ENCODE results near the gene HCN3.

The HCN3 gene

GRCh38 chr1:155329980-155330598, 52.8 kb downstream of the HCN3 start:
- H3K4me3 ChIP-seq (ENCODE audit: low read depth, low read length), result no peak overlapping the region
- TF ChIP-seq CTCF (IDR thresholded peaks at IDR 0.05; ENCODE audit: low read depth, low read length), result no peak

- no peak for TF ChIP-seq CTCF (IDR thresholded peaks at IDR 0.05; ENCODE audit: low read depth, low read length)
- H3K4me3 ChIP-seq (ENCODE audit: low read depth, low read length), result no peak overlapping the region
Measured at GRCh38 chr1:155334962-155335361, 57.7 kb downstream of the HCN3 start.

All from WI38 (cell line).